Measurements from ENCODE around the gene LPIN1. TPM values are rescaled to one million over a fixed set of nuclear protein-coding genes. Genes with fewer than 3 reads are reported as not detected.
"Not testable (repeated sequence)": the region's sequence is repeated elsewhere in the genome, so short reads cannot be mapped to it uniquely, and the experiment has no call there.

The LPIN1 gene
- polyA plus RNA-seq, 2 of the 4 experiments (the other 2 are of a cell fraction), result 19.2 to 27.5 TPM

GRCh38 chr2:11814979-11815510 lies 68.6 kb downstream of the LPIN1 start (continued):
- TF ChIP-seq PBX3 (IDR thresholded peaks at IDR 0.05), result no peak
- TF ChIP-seq ZFP36 (IDR thresholded peaks at IDR 0.05; ENCODE audit: borderline replicate concordance, partially characterized antibody), result no peak
- no peak for TF ChIP-seq HOXA7 (CRISPR knock-in tag; IDR thresholded peaks at IDR 0.05)
- TF ChIP-seq JUN (IDR thresholded peaks at IDR 0.05), result no peak
- no peak for TF ChIP-seq POLR2A (IDR thresholded peaks at IDR 0.05; ENCODE audit: low read length)
- TF ChIP-seq RCOR1 (IDR thresholded peaks at IDR 0.05; ENCODE audit: low read depth, low read length), result no peak
- no peak for TF ChIP-seq TP53 (CRISPR knock-in tag; IDR thresholded peaks at IDR 0.05)

- ATAC-seq; FAIRE-seq; H3K4me1 ChIP-seq; H3K27ac ChIP-seq; DNase-seq (ENCODE audit: low read depth in 1 of 2, low spot score in 1 of 2); H3K9me3 ChIP-seq; H3K4me2 ChIP-seq; POLR2A ChIA-PET; H3K4me3 ChIP-seq: not testable (repeated sequence)
- CTCF ChIA-PET, result interaction anchor here (0.8 kb wide), 1 partner anchor 9 kb away, joined by 3 read pairs; no protein-coding TSS in a partner anchor
- WGBS (ENCODE audit: missing lambda C conversion rate), result 93% methylated on average over 3 of the region's 3 CpGs
Measured at GRCh38 chr2:11816935-11817334, 70.5 kb downstream of the LPIN1 start.

GRCh38 chr2:11819235-11819729 lies 72.8 kb downstream of the LPIN1 start:
- CTCF ChIA-PET, result interaction anchor here (1.1 to 2.7 kb wide), 2 partner anchors 34 to 1188 kb away, joined by 3 to 8 read pairs; no protein-coding TSS in a partner anchor
- POLR2A ChIA-PET, result no interaction called here
- no peaks in the 10 kb centered on the region for H3K4me1 ChIP-seq
- no peak for DNase-seq (ENCODE audit: low read depth in 1 of 2, low spot score in 1 of 2)
- no peak for FAIRE-seq
- no peak overlapping the region for H3K4me3 ChIP-seq
- WGBS (ENCODE audit: missing lambda C conversion rate), result 87% methylated on average over 5 of the region's 5 CpGs
- no peak overlapping the region for H3K27ac ChIP-seq
- H3K4me2 ChIP-seq, result no peak overlapping the region
- no peak for ATAC-seq
- H3K9me3 ChIP-seq, result no peaks in the 10 kb centered on the region
- no peak for TF ChIP-seq ZNF302 (CRISPR knock-in tag; IDR thresholded peaks at IDR 0.05)
- TF ChIP-seq SREBF2 (IDR thresholded peaks at IDR 0.05), result no peak

- FAIRE-seq, result no peak
- Histone ChIP-seq H3K27ac (no peak overlapping the region), H3K4me1 (no peaks in the 10 kb centered on the region), H3K4me3 (no peak overlapping the region), H3K9me3 (no peaks in the 10 kb centered on the region), H3K4me2 (no peak overlapping the region)
- no peak for DNase-seq (ENCODE audit: low read depth in 1 of 2, low spot score in 1 of 2)
- TF ChIP-seq CHD4 (IDR thresholded peaks at IDR 0.05; ENCODE audit: borderline replicate concordance) (no peak), FOSB (CRISPR knock-in tag; IDR thresholded peaks at IDR 0.05) (no peak), HOXB5 (CRISPR knock-in tag; IDR thresholded peaks at IDR 0.05) (no peak), RNF2 (IDR thresholded peaks at IDR 0.05; ENCODE audit: borderline replicate concordance, low read depth) (no peak), PHF8 (IDR thresholded peaks at IDR 0.05; ENCODE audit: borderline replicate concordance, low read depth) (no peak), MAX (IDR thresholded peaks at IDR 0.05) (no peak), TP53 (CRISPR knock-in tag; IDR thresholded peaks at IDR 0.05) (no peak), RFX5 (IDR thresholded peaks at IDR 0.05) (no peak), ATOH8 (CRISPR knock-in tag; IDR thresholded peaks at IDR 0.05; ENCODE audit: low read depth) (no peak), JUN (IDR thresholded peaks at IDR 0.05) (no peak)
- ChIA-PET CTCF (interaction anchor here (0.8 to 1.0 kb wide), 2 partner anchors 15 to 43 kb away, joined by 3 to 6 read pairs; no protein-coding TSS in a partner anchor), POLR2A (no interaction called here)
- WGBS (ENCODE audit: missing lambda C conversion rate), result 87% methylated on average over 2 of the region's 2 CpGs
- ATAC-seq, result no peak
Measured at GRCh38 chr2:11820650-11821049, 74.2 kb downstream of the LPIN1 start.

Data from A549 (cell line).